Measurements from ENCODE around the gene GATM.

GATM gene

GRCh38 chr15:45378149-45378912 is at the start of gene GATM:
Gene GATM, minus strand, starts transcription at chr15:45378544. Its CDS starts 91 bp downstream, at chr15:45378453.
- DNase-seq = peak; percentile 54

- DNase-seq = no peak
These were observed 48.7 kb upstream of the GATM start for GRCh38 chr15:45427085-45427484.

GRCh38 chr15:45425135-45425534 is 46.8 kb upstream of the GATM start:
- DNase-seq = no peak

- no peak for DNase-seq
These were observed 46.1 kb upstream of the GATM start for GRCh38 chr15:45424429-45424828.

- peak; percentile 77 for DNase-seq
These were observed 39.1 kb upstream of the GATM start for GRCh38 chr15:45417303-45417950.

DNA sequence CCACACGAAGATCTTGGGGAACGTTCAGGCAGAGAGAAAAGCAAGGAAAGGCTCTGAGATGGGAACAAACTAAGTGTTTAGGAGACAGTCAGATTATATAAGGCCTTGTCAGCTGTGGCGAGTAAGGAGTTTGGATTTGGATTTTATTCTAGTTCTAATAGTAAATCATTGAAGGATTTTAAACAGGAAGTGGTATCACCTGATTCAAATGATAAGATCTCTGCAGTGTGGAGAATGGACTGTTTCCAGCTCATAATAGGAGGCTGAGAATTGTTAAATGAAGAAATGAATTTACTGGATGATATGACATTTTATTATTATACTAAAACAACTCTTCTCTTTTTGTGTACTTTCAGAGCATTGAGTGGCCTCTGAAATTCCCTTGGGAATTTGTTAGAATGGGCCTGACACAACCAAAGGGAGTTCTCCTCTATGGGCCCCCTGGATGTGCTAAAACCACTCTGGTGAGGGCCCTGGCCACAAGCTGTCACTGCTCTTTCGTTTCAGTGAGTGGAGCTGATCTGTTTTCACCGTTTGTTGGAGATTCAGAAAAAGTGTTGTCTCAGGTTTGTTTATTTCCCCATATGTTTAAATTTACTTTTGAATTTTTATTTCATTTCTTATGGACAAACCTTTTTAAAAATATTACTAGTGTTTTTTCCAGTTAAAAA is 36.0 kb upstream of the GATM start:
- DNase-seq = no peak

- no peak for DNase-seq
These were observed 31.3 kb upstream of the GATM start for GRCh38 chr15:45409596-45409995.

GRCh38 chr15:45407786-45408185 is 29.4 kb upstream of the GATM start:
- DNase-seq = no peak

DNA sequence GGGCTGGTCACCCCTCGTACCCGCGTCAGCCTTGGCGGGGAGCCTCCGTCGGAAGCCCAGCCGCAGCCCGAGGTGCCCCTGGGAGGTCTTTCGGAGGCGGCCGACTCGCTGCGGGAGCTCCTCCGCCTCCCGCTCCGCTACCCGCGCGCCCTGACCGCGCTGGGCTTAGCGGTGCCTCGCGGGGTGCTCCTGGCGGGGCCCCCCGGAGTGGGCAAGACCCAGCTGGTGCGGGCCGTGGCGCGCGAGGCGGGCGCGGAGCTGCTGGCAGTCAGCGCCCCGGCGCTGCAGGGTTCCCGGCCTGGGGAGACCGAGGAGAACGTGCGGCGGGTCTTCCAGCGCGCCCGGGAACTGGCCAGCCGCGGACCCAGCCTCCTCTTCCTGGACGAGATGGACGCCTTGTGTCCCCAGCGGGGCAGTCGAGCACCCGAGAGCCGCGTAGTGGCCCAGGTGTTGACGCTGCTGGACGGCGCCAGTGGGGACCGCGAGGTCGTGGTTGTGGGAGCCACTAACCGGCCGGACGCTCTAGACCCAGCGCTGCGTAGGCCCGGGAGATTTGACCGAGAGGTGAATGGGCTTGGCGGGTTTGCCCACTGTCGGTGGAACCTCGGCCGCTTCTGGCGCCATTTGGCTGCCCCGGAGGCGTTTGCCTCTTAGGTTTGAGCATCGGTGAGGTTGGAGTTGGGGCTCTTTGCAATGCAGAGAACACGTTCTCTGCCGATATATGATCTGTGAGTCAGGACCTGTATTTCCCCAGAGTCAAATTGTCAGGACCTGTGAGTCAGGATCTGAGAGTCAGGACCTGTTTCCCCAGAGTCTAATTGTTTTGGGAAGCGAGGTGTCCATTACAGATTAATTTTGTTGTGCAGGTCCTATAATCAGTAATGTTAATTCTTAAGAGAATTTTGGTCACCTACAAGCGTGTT is 24.9 kb upstream of the GATM start:
- DNase-seq = peak; percentile 60

DNA sequence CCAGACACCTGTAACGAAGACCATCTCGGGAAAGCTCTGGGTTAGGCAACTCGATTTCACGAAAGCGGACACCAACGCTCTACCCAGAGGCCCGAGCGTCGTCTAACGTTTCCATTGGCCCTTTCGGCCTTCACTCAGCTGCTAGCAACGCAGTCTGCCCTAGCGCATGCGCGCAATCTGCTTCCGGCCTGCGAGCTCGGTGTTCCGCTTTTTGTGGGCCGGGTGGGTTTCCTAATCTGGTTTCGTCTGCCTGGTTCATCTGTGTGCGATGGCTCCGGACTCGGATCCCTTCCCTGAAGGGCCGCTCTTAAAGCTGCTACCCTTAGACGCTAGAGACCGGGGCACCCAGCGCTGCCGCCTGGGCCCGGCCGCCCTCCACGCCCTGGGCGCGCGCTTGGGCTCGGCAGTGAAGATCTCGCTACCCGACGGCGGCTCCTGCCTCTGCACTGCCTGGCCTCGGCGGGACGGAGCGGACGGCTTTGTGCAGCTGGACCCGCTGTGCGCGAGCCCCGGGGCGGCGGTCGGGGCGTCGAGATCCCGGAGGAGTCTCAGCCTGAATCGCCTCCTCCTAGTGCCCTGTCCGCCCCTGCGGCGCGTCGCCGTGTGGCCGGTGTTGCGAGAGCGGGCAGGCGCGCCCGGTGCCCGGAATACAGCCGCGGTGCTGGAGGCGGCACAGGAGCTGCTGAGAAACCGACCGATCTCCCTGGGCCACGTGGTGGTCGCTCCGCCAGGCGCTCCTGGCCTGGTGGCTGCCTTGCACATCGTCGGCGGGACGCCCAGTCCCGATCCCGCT is 24.0 kb upstream of the GATM start:
- peak; percentile 99 for DNase-seq

GRCh38 chr15:45401665-45402161 is 23.4 kb upstream of the GATM start:
- peak; percentile 29 for DNase-seq

GRCh38 chr15:45399381-45400212 is 21.3 kb upstream of the GATM start:
- DNase-seq = peak; percentile 90

- no peak for DNase-seq
These were observed 18.8 kb upstream of the GATM start for GRCh38 chr15:45397116-45397665.

- DNase-seq = no peak
These were observed 17.6 kb upstream of the GATM start for GRCh38 chr15:45395943-45396342.

DNA sequence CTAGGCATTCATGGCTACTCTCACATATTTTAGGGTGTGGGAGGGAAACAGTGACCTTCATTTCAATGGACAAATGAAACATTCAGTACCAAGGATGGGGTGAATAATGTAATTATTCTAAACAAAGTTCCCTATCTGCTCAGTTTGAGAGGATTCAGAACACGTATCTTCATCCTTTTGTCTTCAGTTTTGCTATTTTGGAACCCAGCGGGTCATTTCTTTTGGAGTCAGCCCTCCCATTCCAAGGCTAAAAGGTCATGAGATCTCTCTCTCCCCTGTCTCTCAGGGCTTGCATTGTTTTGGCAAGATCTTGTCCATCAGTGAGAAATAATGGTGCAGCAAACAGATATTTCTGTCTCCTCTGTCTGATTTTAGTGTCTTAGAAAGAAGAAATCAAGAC is 16.3 kb upstream of the GATM start:
- DNase-seq = no peak

DNA sequence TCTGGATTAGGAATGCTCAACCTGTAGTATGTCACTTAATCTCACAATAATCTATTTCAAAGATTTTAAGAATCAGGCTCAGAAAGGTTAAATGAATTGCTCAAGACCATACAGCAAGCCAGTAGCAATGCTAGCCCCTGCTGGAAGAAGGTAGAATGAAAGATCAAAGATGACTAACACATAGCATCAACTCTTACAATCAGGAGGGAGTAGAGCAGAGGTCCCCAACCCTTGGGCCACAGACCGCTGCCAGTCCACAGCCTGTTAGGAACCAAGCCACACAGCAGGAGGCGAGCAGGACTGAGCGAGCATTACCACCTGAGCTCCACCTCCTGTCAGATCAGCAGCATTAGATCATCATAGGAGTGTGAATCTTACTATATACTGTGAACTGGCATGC is 15.5 kb upstream of the GATM start:
- no peak for DNase-seq

GRCh38 chr15:45392584-45392855 is 14.2 kb upstream of the GATM start:
- no peak for DNase-seq

DNA sequence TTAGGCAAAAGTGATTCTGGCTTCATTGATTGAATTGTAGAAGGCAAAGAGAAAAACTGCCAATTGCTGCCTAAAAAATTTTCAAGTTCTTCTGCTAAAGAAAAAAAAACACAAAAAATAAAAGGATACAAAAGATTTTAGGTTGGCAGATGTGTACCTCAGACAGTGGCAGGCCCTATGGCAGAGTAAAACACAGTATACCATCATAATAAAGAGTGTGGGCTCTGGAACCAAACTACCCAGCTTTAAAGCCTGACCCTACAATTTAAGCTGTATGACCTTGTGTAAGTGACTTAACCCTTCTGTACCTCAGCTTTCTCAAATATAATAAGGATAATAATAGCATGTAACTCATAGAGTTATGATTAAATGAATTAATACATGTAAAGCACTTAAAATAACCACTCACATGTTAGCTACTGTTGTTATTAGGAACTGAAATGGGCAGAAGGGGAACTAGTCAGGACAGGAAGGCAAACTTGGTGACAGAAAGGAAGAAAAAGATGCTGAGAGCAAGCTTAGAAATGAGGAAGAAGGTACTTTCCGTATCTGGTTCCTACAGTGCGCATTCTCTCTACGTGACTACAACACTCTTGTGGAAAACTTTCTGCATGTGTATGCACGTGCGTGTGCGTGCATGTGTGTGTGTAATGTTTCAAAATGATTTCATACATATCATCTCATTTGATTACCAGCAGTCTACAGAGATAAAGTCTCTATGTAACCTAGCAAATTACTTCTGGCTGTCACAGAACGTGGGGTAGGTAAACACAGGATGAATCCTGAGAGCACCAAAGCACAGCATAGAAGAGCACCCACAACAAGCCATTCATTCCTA is 13.6 kb upstream of the GATM start:
- no peak for DNase-seq

- no peak for DNase-seq
These were observed 11.0 kb upstream of the GATM start for GRCh38 chr15:45389351-45389750.
